H1 (cell line): ENCODE data around the gene TMEM202. TPM values are rescaled to one million over a fixed set of nuclear protein-coding genes. Genes with fewer than 3 reads are reported as not detected.

ENCODE experiments used
- ATF2 ChIP-seq: IDR thresholded peaks from 2 replicates; pipeline ENCODE4 v1.6.1; 2012; ENCODE audit warnings: low read length, inconsistent platforms
- CHD2 ChIP-seq: IDR thresholded peaks from 2 replicates; pipeline ENCODE4 v1.6.1; 2012; ENCODE audit warnings: low read length, improper control_type of control experiment
- CTBP2 ChIP-seq: IDR thresholded peaks from 2 replicates; pipeline ENCODE4 v1.7.0; 2011; ENCODE audit warnings: borderline replicate concordance, mild to moderate bottlenecking, moderate library complexity, mixed read lengths, low read length; ENCODE audit not compliant: insufficient read depth, insufficient read length
- HDAC2 ChIP-seq, 2 experiments: fragments of 300-600 bp in 1 of 2; sonication (generic) in 1 of 2; IDR thresholded peaks; 2 replicates each; pipeline ENCODE4 v1.6.1; 2011 to 2012; ENCODE audit warnings: low read depth in 2 of 2, low read length in 2 of 2, mild to moderate bottlenecking in 2 of 2, moderate library complexity in 2 of 2, borderline replicate concordance in 1 of 2, inconsistent platforms in 1 of 2
- POLR2A ChIP-seq, 2 experiments: IDR thresholded peaks; 1 replicate in 1 of 2; 2 replicates in 1 of 2; pipeline ENCODE4 v1.6.1; 2011; ENCODE audit warnings: low read depth in 2 of 2, low read length in 2 of 2, mild to moderate bottlenecking in 2 of 2; ENCODE audit errors: control extremely low read depth in 1 of 2
- SIN3A ChIP-seq, 2 experiments: IDR thresholded peaks in 1 of 2; conservative IDR thresholded peaks in 1 of 2; 2 replicates each; pipeline ENCODE4 v1.6.1; 2011 to 2012; ENCODE audit warnings: low read length in 2 of 2, improper control_type of control experiment in 1 of 2, low read depth in 1 of 2, mild to moderate bottlenecking in 1 of 2
- polyA plus RNA-seq, 7 experiments: library from polyadenylated mRNA; depleted of rRNA in 3 of 7; stranded (reverse) in 5 of 7; unstranded in 2 of 7; fragments of >200 nt in 5 of 7; fragments of 200-250 nt in 2 of 7; gene quantifications; 1 replicate in 5 of 7; 2 replicates in 1 of 7; 4 replicates in 1 of 7; pipeline versions ENCODE4 v1.2.1 to v1.2.3, GENCODE V29; 2011 to 2013; ENCODE audit warnings: missing spikeins in 2 of 7, mixed read lengths in 2 of 7
- total RNA-seq: library from RNA; stranded (reverse); fragmentation: NEBNext Ultra II Directional; extraction: Animal tissue kit (Norgen Biotek cat#: 25700); gene quantifications from 2 replicates; pipeline ENCODE4 v1.2.1, GENCODE V29; 2021
- TF ChIP-seq, protein P1 (sequence below): fragments of 300-600 bp; sonication (generic); IDR thresholded peaks from 2 replicates; pipeline ENCODE4 v1.7.1; 2012; ENCODE audit warnings: low read length, moderate library complexity, mild to moderate bottlenecking, inconsistent platforms; ENCODE audit not compliant: insufficient replicate concordance
- TF ChIP-seq, protein P2 (sequence below): IDR thresholded peaks from 2 replicates; pipeline ENCODE4 v1.6.1; 2011; ENCODE audit warnings: low read length, improper control_type of control experiment

The TMEM202 gene
- total and polyA plus RNA-seq, 2 of the 8 experiments (the other 6 are each of a cell fraction or from before 2014, with no cell fraction given) = not detected

GRCh38 chr15:72445426-72445825 lies 47.3 kb downstream of the TMEM202 start (continued):
- TF ChIP-seq, protein P1, sequence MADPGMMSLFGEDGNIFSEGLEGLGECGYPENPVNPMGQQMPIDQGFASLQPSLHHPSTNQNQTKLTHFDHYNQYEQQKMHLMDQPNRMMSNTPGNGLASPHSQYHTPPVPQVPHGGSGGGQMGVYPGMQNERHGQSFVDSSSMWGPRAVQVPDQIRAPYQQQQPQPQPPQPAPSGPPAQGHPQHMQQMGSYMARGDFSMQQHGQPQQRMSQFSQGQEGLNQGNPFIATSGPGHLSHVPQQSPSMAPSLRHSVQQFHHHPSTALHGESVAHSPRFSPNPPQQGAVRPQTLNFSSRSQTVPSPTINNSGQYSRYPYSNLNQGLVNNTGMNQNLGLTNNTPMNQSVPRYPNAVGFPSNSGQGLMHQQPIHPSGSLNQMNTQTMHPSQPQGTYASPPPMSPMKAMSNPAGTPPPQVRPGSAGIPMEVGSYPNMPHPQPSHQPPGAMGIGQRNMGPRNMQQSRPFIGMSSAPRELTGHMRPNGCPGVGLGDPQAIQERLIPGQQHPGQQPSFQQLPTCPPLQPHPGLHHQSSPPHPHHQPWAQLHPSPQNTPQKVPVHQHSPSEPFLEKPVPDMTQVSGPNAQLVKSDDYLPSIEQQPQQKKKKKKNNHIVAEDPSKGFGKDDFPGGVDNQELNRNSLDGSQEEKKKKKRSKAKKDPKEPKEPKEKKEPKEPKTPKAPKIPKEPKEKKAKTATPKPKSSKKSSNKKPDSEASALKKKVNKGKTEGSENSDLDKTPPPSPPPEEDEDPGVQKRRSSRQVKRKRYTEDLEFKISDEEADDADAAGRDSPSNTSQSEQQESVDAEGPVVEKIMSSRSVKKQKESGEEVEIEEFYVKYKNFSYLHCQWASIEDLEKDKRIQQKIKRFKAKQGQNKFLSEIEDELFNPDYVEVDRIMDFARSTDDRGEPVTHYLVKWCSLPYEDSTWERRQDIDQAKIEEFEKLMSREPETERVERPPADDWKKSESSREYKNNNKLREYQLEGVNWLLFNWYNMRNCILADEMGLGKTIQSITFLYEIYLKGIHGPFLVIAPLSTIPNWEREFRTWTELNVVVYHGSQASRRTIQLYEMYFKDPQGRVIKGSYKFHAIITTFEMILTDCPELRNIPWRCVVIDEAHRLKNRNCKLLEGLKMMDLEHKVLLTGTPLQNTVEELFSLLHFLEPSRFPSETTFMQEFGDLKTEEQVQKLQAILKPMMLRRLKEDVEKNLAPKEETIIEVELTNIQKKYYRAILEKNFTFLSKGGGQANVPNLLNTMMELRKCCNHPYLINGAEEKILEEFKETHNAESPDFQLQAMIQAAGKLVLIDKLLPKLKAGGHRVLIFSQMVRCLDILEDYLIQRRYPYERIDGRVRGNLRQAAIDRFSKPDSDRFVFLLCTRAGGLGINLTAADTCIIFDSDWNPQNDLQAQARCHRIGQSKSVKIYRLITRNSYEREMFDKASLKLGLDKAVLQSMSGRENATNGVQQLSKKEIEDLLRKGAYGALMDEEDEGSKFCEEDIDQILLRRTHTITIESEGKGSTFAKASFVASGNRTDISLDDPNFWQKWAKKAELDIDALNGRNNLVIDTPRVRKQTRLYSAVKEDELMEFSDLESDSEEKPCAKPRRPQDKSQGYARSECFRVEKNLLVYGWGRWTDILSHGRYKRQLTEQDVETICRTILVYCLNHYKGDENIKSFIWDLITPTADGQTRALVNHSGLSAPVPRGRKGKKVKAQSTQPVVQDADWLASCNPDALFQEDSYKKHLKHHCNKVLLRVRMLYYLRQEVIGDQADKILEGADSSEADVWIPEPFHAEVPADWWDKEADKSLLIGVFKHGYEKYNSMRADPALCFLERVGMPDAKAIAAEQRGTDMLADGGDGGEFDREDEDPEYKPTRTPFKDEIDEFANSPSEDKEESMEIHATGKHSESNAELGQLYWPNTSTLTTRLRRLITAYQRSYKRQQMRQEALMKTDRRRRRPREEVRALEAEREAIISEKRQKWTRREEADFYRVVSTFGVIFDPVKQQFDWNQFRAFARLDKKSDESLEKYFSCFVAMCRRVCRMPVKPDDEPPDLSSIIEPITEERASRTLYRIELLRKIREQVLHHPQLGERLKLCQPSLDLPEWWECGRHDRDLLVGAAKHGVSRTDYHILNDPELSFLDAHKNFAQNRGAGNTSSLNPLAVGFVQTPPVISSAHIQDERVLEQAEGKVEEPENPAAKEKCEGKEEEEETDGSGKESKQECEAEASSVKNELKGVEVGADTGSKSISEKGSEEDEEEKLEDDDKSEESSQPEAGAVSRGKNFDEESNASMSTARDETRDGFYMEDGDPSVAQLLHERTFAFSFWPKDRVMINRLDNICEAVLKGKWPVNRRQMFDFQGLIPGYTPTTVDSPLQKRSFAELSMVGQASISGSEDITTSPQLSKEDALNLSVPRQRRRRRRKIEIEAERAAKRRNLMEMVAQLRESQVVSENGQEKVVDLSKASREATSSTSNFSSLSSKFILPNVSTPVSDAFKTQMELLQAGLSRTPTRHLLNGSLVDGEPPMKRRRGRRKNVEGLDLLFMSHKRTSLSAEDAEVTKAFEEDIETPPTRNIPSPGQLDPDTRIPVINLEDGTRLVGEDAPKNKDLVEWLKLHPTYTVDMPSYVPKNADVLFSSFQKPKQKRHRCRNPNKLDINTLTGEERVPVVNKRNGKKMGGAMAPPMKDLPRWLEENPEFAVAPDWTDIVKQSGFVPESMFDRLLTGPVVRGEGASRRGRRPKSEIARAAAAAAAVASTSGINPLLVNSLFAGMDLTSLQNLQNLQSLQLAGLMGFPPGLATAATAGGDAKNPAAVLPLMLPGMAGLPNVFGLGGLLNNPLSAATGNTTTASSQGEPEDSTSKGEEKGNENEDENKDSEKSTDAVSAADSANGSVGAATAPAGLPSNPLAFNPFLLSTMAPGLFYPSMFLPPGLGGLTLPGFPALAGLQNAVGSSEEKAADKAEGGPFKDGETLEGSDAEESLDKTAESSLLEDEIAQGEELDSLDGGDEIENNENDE = no peak
- TF ChIP-seq SIN3A (conservative IDR thresholded peaks at IDR 0.05 in 1 of 2, IDR thresholded peaks at IDR 0.05 in 1 of 2; ENCODE audit: low read depth in 1 of 2, low read length in 2 of 2) (no peak), POLR2A (IDR thresholded peaks at IDR 0.05; ENCODE audit: control extremely low read depth in 1 of 2, low read depth in 2 of 2, low read length in 2 of 2) (no peak), HDAC2 (IDR thresholded peaks at IDR 0.05; ENCODE audit: borderline replicate concordance in 1 of 2, low read depth in 2 of 2, low read length in 2 of 2) (no peak), CTBP2 (no peak), ATF2 (no peak), CHD2 (no peak)
- TF ChIP-seq, protein P2, sequence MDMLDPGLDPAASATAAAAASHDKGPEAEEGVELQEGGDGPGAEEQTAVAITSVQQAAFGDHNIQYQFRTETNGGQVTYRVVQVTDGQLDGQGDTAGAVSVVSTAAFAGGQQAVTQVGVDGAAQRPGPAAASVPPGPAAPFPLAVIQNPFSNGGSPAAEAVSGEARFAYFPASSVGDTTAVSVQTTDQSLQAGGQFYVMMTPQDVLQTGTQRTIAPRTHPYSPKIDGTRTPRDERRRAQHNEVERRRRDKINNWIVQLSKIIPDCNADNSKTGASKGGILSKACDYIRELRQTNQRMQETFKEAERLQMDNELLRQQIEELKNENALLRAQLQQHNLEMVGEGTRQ = no peak
